Neural cell (in vitro differentiated cells): ENCODE results near the gene ZNF594. TPM values are rescaled to one million over a fixed set of nuclear protein-coding genes. Genes with fewer than 3 reads are reported as not detected.

Source experiments
- H2AFZ ChIP-seq: fragments of 200-600, 300-800 bp; sonication (generic), shearing (Covaris generic); 2 replicates; pipeline ENCODE4 v1.6.0; 2014; ENCODE audit warnings: low read depth, mild to moderate bottlenecking, antibody characterized with exemption, low read length, moderate library complexity
- H3F3A ChIP-seq: fragments of 200-600 bp; shearing (Covaris generic); 2 replicates; pipeline ENCODE4 v1.6.1; 2016; ENCODE audit warnings: mild to moderate bottlenecking, moderate library complexity, mixed read lengths, antibody characterized with exemption, low read length; ENCODE audit not compliant: insufficient read depth, poor library complexity, severe bottlenecking
- H3K27ac ChIP-seq: fragments of 200-600, 300-800 bp; sonication (generic), shearing (Covaris generic); 2 replicates; pipeline ENCODE4 v1.5.1; 2014; ENCODE audit warnings: mild to moderate bottlenecking, low read length, moderate library complexity
- H3K27me3 ChIP-seq: fragments of 300-800, 200-600 bp; sonication (generic), shearing (Covaris generic); 2 replicates; pipeline ENCODE4 v1.6.0; 2014; ENCODE audit warnings: mild to moderate bottlenecking, low read depth, low read length, moderate library complexity; ENCODE audit not compliant: insufficient read depth
- H3K36me3 ChIP-seq: fragments of 300-800, 200-600 bp; sonication (generic), shearing (Covaris generic); 2 replicates; pipeline ENCODE4 v1.5.1; 2014; ENCODE audit warnings: mild to moderate bottlenecking, antibody characterized with exemption, low read length, moderate library complexity; ENCODE audit not compliant: insufficient read depth
- H3K4me2 ChIP-seq: fragments of 300-800, 200-600 bp; sonication (generic), shearing (Covaris generic); 2 replicates; pipeline ENCODE4 v1.6.0; 2014; ENCODE audit warnings: mild to moderate bottlenecking, low read length
- H3K4me3 ChIP-seq: fragments of 300-800, 200-600 bp; sonication (generic), shearing (Covaris generic); 2 replicates; pipeline ENCODE4 v1.5.1; 2014; ENCODE audit warnings: mild to moderate bottlenecking, low read length, moderate library complexity
- H3K79me2 ChIP-seq: fragments of 200-600 bp; shearing (Covaris generic); replicated peaks from 2 replicates; pipeline ENCODE4 v1.6.0; 2014; ENCODE audit warnings: mild to moderate bottlenecking, low read length, moderate library complexity; ENCODE audit not compliant: insufficient read depth
- H3K9ac ChIP-seq: fragments of 300-800, 200-600 bp; sonication (generic), shearing (Covaris generic); 2 replicates; pipeline ENCODE4 v1.6.1; 2016; ENCODE audit warnings: mild to moderate bottlenecking, low read length, mixed read lengths
- H3K9me2 ChIP-seq: fragments of 200-600 bp; shearing (Covaris generic); 2 replicates; pipeline ENCODE4 v1.6.1; 2016; ENCODE audit warnings: mild to moderate bottlenecking, low read length, mixed read lengths; ENCODE audit not compliant: insufficient read depth
- H3K9me3 ChIP-seq: fragments of 200-600, 300-800 bp; sonication (generic), shearing (Covaris generic); 2 replicates; pipeline ENCODE4 v1.6.1; 2016; ENCODE audit warnings: mild to moderate bottlenecking, mixed run types, low read length, moderate library complexity, mixed read lengths
- H4K20me1 ChIP-seq: fragments of 200-600 bp; shearing (Covaris generic); 2 replicates; pipeline ENCODE4 v1.6.1; 2016; ENCODE audit warnings: mild to moderate bottlenecking, mixed run types; ENCODE audit not compliant: insufficient read depth
- CTCF ChIP-seq: fragments of 450-650 bp; IDR thresholded peaks from 2 replicates; pipeline ENCODE4 v1.5.1; 2014; ENCODE audit warnings: antibody characterized with exemption, mild to moderate bottlenecking, moderate library complexity; ENCODE audit not compliant: poor library complexity, severe bottlenecking
- EP300 ChIP-seq: fragments of 450-650 bp; conservative IDR thresholded peaks from 2 replicates; pipeline ENCODE4 v1.6.1; 2014; ENCODE audit warnings: antibody characterized with exemption, mild to moderate bottlenecking, moderate library complexity; ENCODE audit not compliant: poor library complexity, severe bottlenecking
- EZH2 ChIP-seq: fragments of 200-600, 300-800 bp; shearing (Covaris generic), sonication (generic); IDR thresholded peaks from 2 replicates; pipeline ENCODE4 v1.6.1; 2014; ENCODE audit warnings: antibody characterized with exemption, low read length, borderline replicate concordance, mild to moderate bottlenecking; ENCODE audit not compliant: insufficient read depth, poor library complexity, severe bottlenecking
- MXI1 ChIP-seq: fragments of 450-650 bp; conservative IDR thresholded peaks from 2 replicates; pipeline ENCODE4 v1.6.1; 2014; ENCODE audit warnings: antibody characterized with exemption, mild to moderate bottlenecking; ENCODE audit not compliant: poor library complexity, severe bottlenecking
- POLR2AphosphoS5 ChIP-seq: IDR thresholded peaks from 2 replicates; pipeline ENCODE4 v1.6.1; 2012
- RAD21 ChIP-seq: fragments of 450-650 bp; conservative IDR thresholded peaks from 2 replicates; pipeline ENCODE4 v1.6.1; 2014; ENCODE audit warnings: antibody characterized with exemption, mild to moderate bottlenecking, moderate library complexity
- REST ChIP-seq: IDR thresholded peaks from 2 replicates; pipeline ENCODE4 v1.6.1; 2012; ENCODE audit warnings: borderline replicate concordance
- SMC3 ChIP-seq: fragments of 450-650 bp; conservative IDR thresholded peaks from 2 replicates; pipeline ENCODE4 v1.6.1; 2014; ENCODE audit warnings: antibody characterized with exemption, mild to moderate bottlenecking, moderate library complexity; ENCODE audit not compliant: poor library complexity
- TAF1 ChIP-seq: IDR thresholded peaks from 2 replicates; pipeline ENCODE4 v1.6.1; 2012; ENCODE audit warnings: low read depth
- polyA plus RNA-seq: library from polyadenylated mRNA; depleted of rRNA; stranded (reverse); fragments of >200 nt; gene quantifications from 2 replicates; pipeline ENCODE4 v1.2.3, GENCODE V29; 2014

ZNF594 gene
- polyA plus RNA-seq, 1 donor from 2014 or later = 28.2 TPM

GRCh38 chr17:5210614-5211252, 19.1 kb upstream of the ZNF594 start:
- Histone ChIP-seq H3F3A (no peaks in the 10 kb centered on the region), H3K9me2 (no peaks in the 10 kb centered on the region), H3K27ac (no peak overlapping the region), H3K9ac (no peak overlapping the region), H3K4me2 (no peak overlapping the region), H3K79me2 (no peaks in the 10 kb centered on the region), H3K27me3 (no peaks in the 10 kb centered on the region), H3K4me3 (no peak overlapping the region), H3K9me3 (no peaks in the 10 kb centered on the region), H2AFZ (no peak overlapping the region), H3K36me3 (no peaks in the 10 kb centered on the region), H4K20me1 (no peaks in the 10 kb centered on the region)
- TF ChIP-seq CTCF (no peak), EZH2 (no peak), TAF1 (no peak), REST (no peak), EP300 (no peak), POLR2AphosphoS5 (no peak), MXI1 (no peak), SMC3 (no peak)

- Histone ChIP-seq H3K4me2 (no peak overlapping the region), H3K4me3 (no peak overlapping the region), H3K9me3 (no peaks in the 10 kb centered on the region), H3K9me2 (no peaks in the 10 kb centered on the region), H4K20me1 (no peaks in the 10 kb centered on the region), H3K36me3 (no peaks in the 10 kb centered on the region), H3F3A (no peaks in the 10 kb centered on the region), H3K9ac (no peak overlapping the region), H3K27me3 (no peaks in the 10 kb centered on the region), H2AFZ (no peak overlapping the region), H3K79me2 (no peaks in the 10 kb centered on the region), H3K27ac (no peak overlapping the region)
- no peak for TF ChIP-seq TAF1
- TF ChIP-seq REST = no peak
- TF ChIP-seq SMC3 = no peak
- TF ChIP-seq MXI1 = no peak
- TF ChIP-seq CTCF = no peak
- TF ChIP-seq POLR2AphosphoS5 = no peak
- no peak for TF ChIP-seq RAD21
- no peak for TF ChIP-seq EP300
- TF ChIP-seq EZH2 = no peak
These were observed 18.4 kb upstream of the ZNF594 start for GRCh38 chr17:5210091-5210490.
